HL-60 (cell line): ENCODE measurements around the gene HDAC9.

Source experiments
- CTCF ChIP-seq: IDR thresholded peaks from one replicate; pipeline ENCODE4 v1.5.1; 2011; ENCODE audit warnings: low read length, control low read depth, inconsistent platforms; ENCODE audit not compliant: insufficient read depth
- GABPA ChIP-seq: IDR thresholded peaks from 2 replicates; pipeline ENCODE4 v1.6.1; 2012; ENCODE audit warnings: low read depth
- POLR2AphosphoS5 ChIP-seq: IDR thresholded peaks from 2 replicates; pipeline ENCODE4 v1.6.1; 2012; ENCODE audit warnings: low read depth
- REST ChIP-seq: IDR thresholded peaks from 2 replicates; pipeline ENCODE4 v1.6.1; 2012; ENCODE audit warnings: low read depth; ENCODE audit not compliant: insufficient replicate concordance

- TF ChIP-seq CTCF (no peak), POLR2AphosphoS5 (no peak), REST (no peak), GABPA (no peak)
Measured at GRCh38 chr7:18597754-18598153, 102.2 kb downstream of the HDAC9 start.
